ENCODE results near the gene PCDHGB2. TPM values are rescaled to one million over a fixed set of nuclear protein-coding genes. Genes with fewer than 3 reads are reported as not detected.

Gene PCDHGB2
- total and polyA plus RNA-seq, 2 experiments from 2014 or later: 1.2 to 5.8 TPM

DNA sequence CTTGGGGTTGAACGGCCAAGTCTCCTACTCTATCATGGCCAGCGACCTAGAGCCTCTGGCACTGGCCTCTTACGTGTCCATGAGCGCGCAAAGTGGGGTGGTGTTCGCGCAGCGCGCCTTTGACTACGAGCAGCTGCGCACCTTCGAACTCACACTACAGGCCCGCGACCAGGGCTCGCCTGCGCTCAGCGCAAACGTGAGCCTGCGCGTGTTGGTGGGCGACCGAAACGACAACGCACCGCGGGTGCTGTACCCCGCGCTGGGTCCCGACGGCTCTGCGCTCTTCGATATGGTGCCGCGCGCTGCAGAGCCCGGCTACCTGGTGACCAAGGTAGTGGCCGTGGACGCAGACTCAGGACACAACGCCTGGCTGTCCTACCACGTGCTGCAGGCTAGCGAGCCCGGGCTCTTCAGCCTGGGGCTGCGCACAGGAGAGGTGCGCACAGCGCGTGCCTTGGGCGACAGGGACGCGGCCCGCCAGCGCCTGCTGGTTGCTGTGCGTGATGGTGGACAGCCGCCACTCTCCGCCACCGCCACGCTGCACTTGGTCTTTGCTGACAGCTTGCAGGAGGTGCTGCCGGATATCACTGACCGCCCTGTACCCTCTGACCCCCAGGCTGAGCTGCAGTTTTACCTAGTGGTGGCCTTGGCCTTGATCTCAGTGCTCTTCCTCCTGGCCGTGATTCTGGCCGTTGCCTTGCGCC is 39.9 kb downstream of the PCDHGB2 start:
- no peak overlapping the region for H2AFZ ChIP-seq
- H4K20me1 ChIP-seq (replicated peaks; ENCODE audit: insufficient read depth): no peaks in the 10 kb centered on the region
- TF ChIP-seq, protein P1, sequence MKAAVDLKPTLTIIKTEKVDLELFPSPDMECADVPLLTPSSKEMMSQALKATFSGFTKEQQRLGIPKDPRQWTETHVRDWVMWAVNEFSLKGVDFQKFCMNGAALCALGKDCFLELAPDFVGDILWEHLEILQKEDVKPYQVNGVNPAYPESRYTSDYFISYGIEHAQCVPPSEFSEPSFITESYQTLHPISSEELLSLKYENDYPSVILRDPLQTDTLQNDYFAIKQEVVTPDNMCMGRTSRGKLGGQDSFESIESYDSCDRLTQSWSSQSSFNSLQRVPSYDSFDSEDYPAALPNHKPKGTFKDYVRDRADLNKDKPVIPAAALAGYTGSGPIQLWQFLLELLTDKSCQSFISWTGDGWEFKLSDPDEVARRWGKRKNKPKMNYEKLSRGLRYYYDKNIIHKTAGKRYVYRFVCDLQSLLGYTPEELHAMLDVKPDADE (IDR thresholded peaks at IDR 0.05): no peak
- no peak for TF ChIP-seq ZNF114 (CRISPR knock-in tag; IDR thresholded peaks at IDR 0.05)
- no peak for TF ChIP-seq ZNF331 (CRISPR knock-in tag; IDR thresholded peaks at IDR 0.05; ENCODE audit: low read depth)
- TF ChIP-seq STAT1 (IDR thresholded peaks at IDR 0.05; ENCODE audit: unreplicated experiment): no peak
- no peak for TF ChIP-seq NANOG (IDR thresholded peaks at IDR 0.05; ENCODE audit: borderline replicate concordance)
- TF ChIP-seq, protein P2, sequence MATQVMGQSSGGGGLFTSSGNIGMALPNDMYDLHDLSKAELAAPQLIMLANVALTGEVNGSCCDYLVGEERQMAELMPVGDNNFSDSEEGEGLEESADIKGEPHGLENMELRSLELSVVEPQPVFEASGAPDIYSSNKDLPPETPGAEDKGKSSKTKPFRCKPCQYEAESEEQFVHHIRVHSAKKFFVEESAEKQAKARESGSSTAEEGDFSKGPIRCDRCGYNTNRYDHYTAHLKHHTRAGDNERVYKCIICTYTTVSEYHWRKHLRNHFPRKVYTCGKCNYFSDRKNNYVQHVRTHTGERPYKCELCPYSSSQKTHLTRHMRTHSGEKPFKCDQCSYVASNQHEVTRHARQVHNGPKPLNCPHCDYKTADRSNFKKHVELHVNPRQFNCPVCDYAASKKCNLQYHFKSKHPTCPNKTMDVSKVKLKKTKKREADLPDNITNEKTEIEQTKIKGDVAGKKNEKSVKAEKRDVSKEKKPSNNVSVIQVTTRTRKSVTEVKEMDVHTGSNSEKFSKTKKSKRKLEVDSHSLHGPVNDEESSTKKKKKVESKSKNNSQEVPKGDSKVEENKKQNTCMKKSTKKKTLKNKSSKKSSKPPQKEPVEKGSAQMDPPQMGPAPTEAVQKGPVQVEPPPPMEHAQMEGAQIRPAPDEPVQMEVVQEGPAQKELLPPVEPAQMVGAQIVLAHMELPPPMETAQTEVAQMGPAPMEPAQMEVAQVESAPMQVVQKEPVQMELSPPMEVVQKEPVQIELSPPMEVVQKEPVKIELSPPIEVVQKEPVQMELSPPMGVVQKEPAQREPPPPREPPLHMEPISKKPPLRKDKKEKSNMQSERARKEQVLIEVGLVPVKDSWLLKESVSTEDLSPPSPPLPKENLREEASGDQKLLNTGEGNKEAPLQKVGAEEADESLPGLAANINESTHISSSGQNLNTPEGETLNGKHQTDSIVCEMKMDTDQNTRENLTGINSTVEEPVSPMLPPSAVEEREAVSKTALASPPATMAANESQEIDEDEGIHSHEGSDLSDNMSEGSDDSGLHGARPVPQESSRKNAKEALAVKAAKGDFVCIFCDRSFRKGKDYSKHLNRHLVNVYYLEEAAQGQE (IDR thresholded peaks at IDR 0.05; ENCODE audit: unreplicated experiment): no peak
- TF ChIP-seq EZH2phosphoT487 (IDR thresholded peaks at IDR 0.05; ENCODE audit: unreplicated experiment): no peak
- TF ChIP-seq JUNB (IDR thresholded peaks at IDR 0.05; ENCODE audit: unreplicated experiment): no peak
- TF ChIP-seq, protein P3, sequence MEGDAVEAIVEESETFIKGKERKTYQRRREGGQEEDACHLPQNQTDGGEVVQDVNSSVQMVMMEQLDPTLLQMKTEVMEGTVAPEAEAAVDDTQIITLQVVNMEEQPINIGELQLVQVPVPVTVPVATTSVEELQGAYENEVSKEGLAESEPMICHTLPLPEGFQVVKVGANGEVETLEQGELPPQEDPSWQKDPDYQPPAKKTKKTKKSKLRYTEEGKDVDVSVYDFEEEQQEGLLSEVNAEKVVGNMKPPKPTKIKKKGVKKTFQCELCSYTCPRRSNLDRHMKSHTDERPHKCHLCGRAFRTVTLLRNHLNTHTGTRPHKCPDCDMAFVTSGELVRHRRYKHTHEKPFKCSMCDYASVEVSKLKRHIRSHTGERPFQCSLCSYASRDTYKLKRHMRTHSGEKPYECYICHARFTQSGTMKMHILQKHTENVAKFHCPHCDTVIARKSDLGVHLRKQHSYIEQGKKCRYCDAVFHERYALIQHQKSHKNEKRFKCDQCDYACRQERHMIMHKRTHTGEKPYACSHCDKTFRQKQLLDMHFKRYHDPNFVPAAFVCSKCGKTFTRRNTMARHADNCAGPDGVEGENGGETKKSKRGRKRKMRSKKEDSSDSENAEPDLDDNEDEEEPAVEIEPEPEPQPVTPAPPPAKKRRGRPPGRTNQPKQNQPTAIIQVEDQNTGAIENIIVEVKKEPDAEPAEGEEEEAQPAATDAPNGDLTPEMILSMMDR (conservative IDR thresholded peaks at IDR 0.05; ENCODE audit: low read depth in 2 of 2): no peak
- no peak for TF ChIP-seq POLR2AphosphoS5 (IDR thresholded peaks at IDR 0.05; ENCODE audit: low read depth)
- TF ChIP-seq, protein P4, sequence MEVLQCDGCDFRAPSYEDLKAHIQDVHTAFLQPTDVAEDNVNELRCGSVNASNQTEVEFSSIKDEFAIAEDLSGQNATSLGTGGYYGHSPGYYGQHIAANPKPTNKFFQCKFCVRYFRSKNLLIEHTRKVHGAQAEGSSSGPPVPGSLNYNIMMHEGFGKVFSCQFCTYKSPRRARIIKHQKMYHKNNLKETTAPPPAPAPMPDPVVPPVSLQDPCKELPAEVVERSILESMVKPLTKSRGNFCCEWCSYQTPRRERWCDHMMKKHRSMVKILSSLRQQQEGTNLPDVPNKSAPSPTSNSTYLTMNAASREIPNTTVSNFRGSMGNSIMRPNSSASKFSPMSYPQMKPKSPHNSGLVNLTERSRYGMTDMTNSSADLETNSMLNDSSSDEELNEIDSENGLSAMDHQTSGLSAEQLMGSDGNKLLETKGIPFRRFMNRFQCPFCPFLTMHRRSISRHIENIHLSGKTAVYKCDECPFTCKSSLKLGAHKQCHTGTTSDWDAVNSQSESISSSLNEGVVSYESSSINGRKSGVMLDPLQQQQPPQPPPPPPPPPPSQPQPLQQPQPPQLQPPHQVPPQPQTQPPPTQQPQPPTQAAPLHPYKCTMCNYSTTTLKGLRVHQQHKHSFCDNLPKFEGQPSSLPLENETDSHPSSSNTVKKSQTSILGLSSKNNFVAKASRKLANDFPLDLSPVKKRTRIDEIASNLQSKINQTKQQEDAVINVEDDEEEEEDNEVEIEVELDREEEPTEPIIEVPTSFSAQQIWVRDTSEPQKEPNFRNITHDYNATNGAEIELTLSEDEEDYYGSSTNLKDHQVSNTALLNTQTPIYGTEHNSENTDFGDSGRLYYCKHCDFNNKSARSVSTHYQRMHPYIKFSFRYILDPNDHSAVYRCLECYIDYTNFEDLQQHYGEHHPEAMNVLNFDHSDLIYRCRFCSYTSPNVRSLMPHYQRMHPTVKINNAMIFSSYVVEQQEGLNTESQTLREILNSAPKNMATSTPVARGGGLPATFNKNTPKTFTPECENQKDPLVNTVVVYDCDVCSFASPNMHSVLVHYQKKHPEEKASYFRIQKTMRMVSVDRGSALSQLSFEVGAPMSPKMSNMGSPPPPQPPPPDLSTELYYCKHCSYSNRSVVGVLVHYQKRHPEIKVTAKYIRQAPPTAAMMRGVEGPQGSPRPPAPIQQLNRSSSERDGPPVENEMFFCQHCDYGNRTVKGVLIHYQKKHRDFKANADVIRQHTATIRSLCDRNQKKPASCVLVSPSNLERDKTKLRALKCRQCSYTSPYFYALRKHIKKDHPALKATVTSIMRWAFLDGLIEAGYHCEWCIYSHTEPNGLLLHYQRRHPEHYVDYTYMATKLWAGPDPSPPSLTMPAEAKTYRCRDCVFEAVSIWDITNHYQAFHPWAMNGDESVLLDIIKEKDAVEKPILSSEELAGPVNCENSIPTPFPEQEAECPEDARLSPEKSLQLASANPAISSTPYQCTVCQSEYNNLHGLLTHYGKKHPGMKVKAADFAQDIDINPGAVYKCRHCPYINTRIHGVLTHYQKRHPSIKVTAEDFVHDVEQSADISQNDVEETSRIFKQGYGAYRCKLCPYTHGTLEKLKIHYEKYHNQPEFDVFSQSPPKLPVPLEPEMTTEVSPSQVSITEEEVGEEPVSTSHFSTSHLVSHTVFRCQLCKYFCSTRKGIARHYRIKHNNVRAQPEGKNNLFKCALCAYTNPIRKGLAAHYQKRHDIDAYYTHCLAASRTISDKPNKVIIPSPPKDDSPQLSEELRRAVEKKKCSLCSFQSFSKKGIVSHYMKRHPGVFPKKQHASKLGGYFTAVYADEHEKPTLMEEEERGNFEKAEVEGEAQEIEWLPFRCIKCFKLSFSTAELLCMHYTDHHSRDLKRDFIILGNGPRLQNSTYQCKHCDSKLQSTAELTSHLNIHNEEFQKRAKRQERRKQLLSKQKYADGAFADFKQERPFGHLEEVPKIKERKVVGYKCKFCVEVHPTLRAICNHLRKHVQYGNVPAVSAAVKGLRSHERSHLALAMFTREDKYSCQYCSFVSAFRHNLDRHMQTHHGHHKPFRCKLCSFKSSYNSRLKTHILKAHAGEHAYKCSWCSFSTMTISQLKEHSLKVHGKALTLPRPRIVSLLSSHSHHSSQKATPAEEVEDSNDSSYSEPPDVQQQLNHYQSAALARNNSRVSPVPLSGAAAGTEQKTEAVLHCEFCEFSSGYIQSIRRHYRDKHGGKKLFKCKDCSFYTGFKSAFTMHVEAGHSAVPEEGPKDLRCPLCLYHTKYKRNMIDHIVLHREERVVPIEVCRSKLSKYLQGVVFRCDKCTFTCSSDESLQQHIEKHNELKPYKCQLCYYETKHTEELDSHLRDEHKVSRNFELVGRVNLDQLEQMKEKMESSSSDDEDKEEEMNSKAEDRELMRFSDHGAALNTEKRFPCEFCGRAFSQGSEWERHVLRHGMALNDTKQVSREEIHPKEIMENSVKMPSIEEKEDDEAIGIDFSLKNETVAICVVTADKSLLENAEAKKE (CRISPR knock-in tag; IDR thresholded peaks at IDR 0.05): no peak
- no peak for TF ChIP-seq CREB1 (CRISPR knock-in tag; IDR thresholded peaks at IDR 0.05; ENCODE audit: low read depth)
- no peak for TF ChIP-seq EZH2 (IDR thresholded peaks at IDR 0.05; ENCODE audit: low read depth, unreplicated experiment)
- Mint-ChIP-seq H3K27ac (no peak overlapping the region), H3K36me3 (ENCODE audit: low read depth) (peaks cover 59% of the 10 kb centered on the region), H3K27me3 (ENCODE audit: insufficient read depth, low read depth, poor library complexity) (peaks cover 11% of the 10 kb centered on the region), H3K9me3 (peaks cover 73% of the 10 kb centered on the region), H3K4me1 (no peaks in the 10 kb centered on the region; the same call in 2 of the 3 replicates), H3K4me3 (no peak overlapping the region)
- no peaks in the 10 kb centered on the region; the same call in 1 of the 2 replicates for H3K79me2 ChIP-seq (replicated peaks; ENCODE audit: insufficient read depth)
- DNase-seq (ENCODE audit: low spot score) (no peak), ATAC-seq (no peak)
- no peak overlapping the region for H3K4me2 ChIP-seq
- no peaks in the 10 kb centered on the region for H3F3A ChIP-seq (replicated peaks; ENCODE audit: low read depth)
- no peak overlapping the region for H3K4me3 ChIP-seq
- 0 out of 2 replicates have a peak, but pooled peaks cover 11% of the 10 kb centered on the region for H3K36me3 ChIP-seq (ENCODE audit: insufficient read depth)
- no peak overlapping the region for H3K27ac ChIP-seq (ENCODE audit: low read depth)
- no peaks in the 10 kb centered on the region for H3K9me2 ChIP-seq (ENCODE audit: insufficient read depth)
- H3K4me1 ChIP-seq (ENCODE audit: insufficient read depth): no peaks in the 10 kb centered on the region
- no peaks in the 10 kb centered on the region for H3K27me3 ChIP-seq (ENCODE audit: insufficient read depth)

Data from GM23338 (cell line).